IMR-90 (cell line): ENCODE results near the gene SLC52A1. TPM values are rescaled to one million over a fixed set of nuclear protein-coding genes. Genes with fewer than 3 reads are reported as not detected.
A peak's percentile ranks its signal among the peaks of the same experiment; 100 is the strongest.

Experiments
- ATAC-seq: fragments of 200-7000 bp; cut with Tn5 transposase; 2 replicates; pipeline ENCODE4 v1.9.1; 2020; ENCODE audit warnings: low read depth, mild to moderate bottlenecking, moderate library complexity
- BruUV-seq: library from RNA; stranded (reverse); fragments of 400-500 nt; replicated peaks from 2 replicates; lab custom pipeline; 2021; lab: Mats Ljungman, UMichigan
- CTCF ChIA-PET: fragments of 300-600 bp; formaldehyde crosslinking; extraction: SDS; loops from one replicate; lab custom pipeline; 2021; ENCODE audit warnings: antibody characterized with exemption; lab: Yijun Ruan, JAX
- POLR2A ChIA-PET: fragments of 300-600 bp; sonication (Branson Sonifier 250); formaldehyde crosslinking; loops from one replicate; lab custom pipeline; 2022; ENCODE audit warnings: antibody characterized with exemption; ENCODE audit not compliant: unreplicated experiment; lab: Charles Lee
- DNase-seq: peaks from one replicate; pipeline ENCODE4 v3.0.0; 2013
- H2AFZ ChIP-seq: replicated peaks from 2 replicates; pipeline ENCODE3; 2013; ENCODE audit warnings: low read length, mild to moderate bottlenecking; ENCODE audit not compliant: poor library complexity
- H2AK5ac ChIP-seq: 2 replicates; pipeline ENCODE4 v1.6.1; 2013; ENCODE audit warnings: low read depth, low read length, inconsistent platforms
- H2AK9ac ChIP-seq: replicated peaks from 2 replicates; pipeline ENCODE3; 2013; ENCODE audit warnings: mild to moderate bottlenecking, low read depth, low read length, moderate library complexity; ENCODE audit not compliant: poor library complexity
- H2BK120ac ChIP-seq: 2 replicates; pipeline ENCODE4 v1.6.1; 2013; ENCODE audit warnings: low read depth, low read length, inconsistent platforms
- H2BK15ac ChIP-seq: 3 replicates; pipeline ENCODE4 v1.6.1; 2013; ENCODE audit warnings: low read depth, low read length, inconsistent platforms
- H2BK20ac ChIP-seq: 2 replicates; pipeline ENCODE4 v1.6.1; 2013; ENCODE audit warnings: low read depth, mild to moderate bottlenecking, inconsistent platforms, low read length, moderate library complexity
- H2BK5ac ChIP-seq: 2 replicates; pipeline ENCODE4 v1.6.1; 2013; ENCODE audit warnings: mild to moderate bottlenecking, low read depth, low read length, inconsistent platforms; ENCODE audit not compliant: poor library complexity, severe bottlenecking
- H3K14ac ChIP-seq: replicated peaks from 2 replicates; pipeline ENCODE4 v1.6.1; 2013; ENCODE audit warnings: low read depth, low read length, inconsistent platforms
- H3K18ac ChIP-seq: 2 replicates; pipeline ENCODE4 v1.6.1; 2013; ENCODE audit warnings: low read depth, low read length, control low read depth
- H3K23ac ChIP-seq: 2 replicates; pipeline ENCODE4 v1.6.1; 2013; ENCODE audit warnings: low read depth, low read length, inconsistent platforms
- H3K27ac ChIP-seq: 2 replicates; pipeline ENCODE4 v1.5.1; 2013; ENCODE audit warnings: mild to moderate bottlenecking, control low read depth, low read length; ENCODE audit not compliant: insufficient read depth
- H3K27me3 ChIP-seq: 2 replicates; pipeline ENCODE4 v1.6.1; 2013; ENCODE audit warnings: low read length; ENCODE audit not compliant: control insufficient read depth, insufficient read depth
- H3K36me3 ChIP-seq: 2 replicates; pipeline ENCODE4 v1.6.1; 2013; ENCODE audit warnings: low read length, mixed read lengths; ENCODE audit not compliant: control insufficient read depth, insufficient read depth
- H3K4ac ChIP-seq: 2 replicates; pipeline ENCODE4 v1.6.1; 2013; ENCODE audit warnings: low read depth, low read length, inconsistent platforms
- H3K4me1 ChIP-seq: 2 replicates; pipeline ENCODE4 v1.6.1; 2013; ENCODE audit warnings: low read length, mixed read lengths; ENCODE audit not compliant: control insufficient read depth, insufficient read depth
- H3K4me2 ChIP-seq: 2 replicates; pipeline ENCODE4 v1.6.1; 2013; ENCODE audit warnings: low read depth, mild to moderate bottlenecking, control low read depth, low read length, moderate library complexity
- H3K4me3 ChIP-seq: 2 replicates; pipeline ENCODE4 v1.5.1; 2013; ENCODE audit warnings: low read depth, mild to moderate bottlenecking, control low read depth, low read length, moderate library complexity; ENCODE audit not compliant: insufficient read depth
- H3K56ac ChIP-seq: 2 replicates; pipeline ENCODE4 v1.6.1; 2013; ENCODE audit warnings: low read length, inconsistent platforms; ENCODE audit not compliant: insufficient read depth; ENCODE audit errors: extremely low read depth
- H3K79me1 ChIP-seq, 2 experiments: 2 replicates each; pipeline ENCODE4 v1.6.1; 2013; ENCODE audit warnings: low read length in 2 of 2, inconsistent platforms in 1 of 2, low read depth in 1 of 2
- H3K9ac ChIP-seq: 2 replicates; pipeline ENCODE4 v1.6.1; 2013; ENCODE audit warnings: low read depth, low read length, control low read depth
- H3K9me1 ChIP-seq: 2 replicates; pipeline ENCODE4 v1.6.1; 2013; ENCODE audit warnings: low read length, inconsistent platforms; ENCODE audit not compliant: insufficient read depth
- H3K9me3 ChIP-seq: 2 replicates; pipeline ENCODE4 v1.6.1; 2013; ENCODE audit warnings: low read length; ENCODE audit not compliant: control insufficient read depth, insufficient read depth
- H4K20me1 ChIP-seq: 2 replicates; pipeline ENCODE4 v1.6.1; 2013; ENCODE audit warnings: low read length, inconsistent platforms; ENCODE audit not compliant: insufficient read depth
- H4K5ac ChIP-seq: 2 replicates; pipeline ENCODE4 v1.6.1; 2013; ENCODE audit warnings: mild to moderate bottlenecking, low read depth, low read length, control low read depth
- H4K8ac ChIP-seq, 2 experiments: 2 replicates each; pipeline ENCODE4 v1.6.1; 2013; ENCODE audit warnings: low read depth in 2 of 2, low read length in 2 of 2, control low read depth in 1 of 2, inconsistent platforms in 1 of 2
- H4K91ac ChIP-seq: 2 replicates; pipeline ENCODE4 v1.6.1; 2013; ENCODE audit warnings: low read depth, low read length, inconsistent platforms; ENCODE audit not compliant: insufficient read depth
- BHLHE40 ChIP-seq: fragments of 150-350 bp; IDR thresholded peaks from 2 replicates; pipeline ENCODE4 v1.6.1; 2016; ENCODE audit warnings: mild to moderate bottlenecking, low read depth, low read length
- FOS ChIP-seq: fragments of 150-350 bp; IDR thresholded peaks from 2 replicates; pipeline ENCODE4 v1.6.1; 2016; ENCODE audit warnings: low read depth, low read length
- MXI1 ChIP-seq: IDR thresholded peaks from 2 replicates; pipeline ENCODE4 v1.6.1; 2012; ENCODE audit warnings: low read depth, mild to moderate bottlenecking, low read length, moderate library complexity, borderline replicate concordance
- RAD21 ChIP-seq: IDR thresholded peaks from 2 replicates; pipeline ENCODE4 v1.6.1; 2012; ENCODE audit warnings: low read length, improper control_type of control experiment
- SMC3 ChIP-seq: fragments of 150-350 bp; IDR thresholded peaks from 2 replicates; pipeline ENCODE4 v1.6.1; 2016; ENCODE audit warnings: low read depth, mild to moderate bottlenecking, antibody characterized with exemption, low read length, moderate library complexity
- WGBS, 2 experiments: methylation state at CpG; one replicate each; pipeline versions ENCODE4 v1.1.5 to v1.1.7; 2013; ENCODE audit warnings: missing lambda C conversion rate in 2 of 2; ENCODE audit not compliant: insufficient read length in 1 of 2; ENCODE audit errors: extremely low coverage in 2 of 2; 5-methylcytosine and 5-hydroxymethylcytosine counted together
- dilution Hi-C: fragments of 300-500 bp; cut with HindIII; formaldehyde crosslinking; loops from one replicate; pipeline ENCODE4 v1.14.3; 2018; ENCODE audit warnings: low sequenced_read_pairs; ENCODE audit not compliant: unreplicated experiment
- in situ Hi-C: fragments of 300-500 bp; cut with MboI; formaldehyde crosslinking; loops from 3 replicates; pipeline ENCODE4 v1.14.3; 2019; ENCODE audit warnings: low sequenced_read_pairs, inconsistent platforms, mixed read lengths
- intact Hi-C: fragments of 100-400 bp; cut with micrococcal nuclease; formaldehyde crosslinking; loops from 2 replicates; pipeline ENCODE4 v1.10.0; 2022
- polyA plus RNA-seq, 3 experiments: library from polyadenylated mRNA; depleted of rRNA; stranded (reverse); fragments of >200 nt; gene quantifications; 2 replicates each; pipeline ENCODE4 v1.2.3, GENCODE V29; 2012; ENCODE audit warnings: low replicate concordance in 1 of 3
- total RNA-seq: library from RNA; depleted of rRNA; stranded (reverse); fragments of >200 nt; gene quantifications from 2 replicates; pipeline ENCODE4 v1.2.3, GENCODE V29; 2012; rRNA removed

The SLC52A1 gene
- total and polyA plus RNA-seq, 2 of the 4 experiments (the other 2 are of a cell fraction), result not detected

DNA sequence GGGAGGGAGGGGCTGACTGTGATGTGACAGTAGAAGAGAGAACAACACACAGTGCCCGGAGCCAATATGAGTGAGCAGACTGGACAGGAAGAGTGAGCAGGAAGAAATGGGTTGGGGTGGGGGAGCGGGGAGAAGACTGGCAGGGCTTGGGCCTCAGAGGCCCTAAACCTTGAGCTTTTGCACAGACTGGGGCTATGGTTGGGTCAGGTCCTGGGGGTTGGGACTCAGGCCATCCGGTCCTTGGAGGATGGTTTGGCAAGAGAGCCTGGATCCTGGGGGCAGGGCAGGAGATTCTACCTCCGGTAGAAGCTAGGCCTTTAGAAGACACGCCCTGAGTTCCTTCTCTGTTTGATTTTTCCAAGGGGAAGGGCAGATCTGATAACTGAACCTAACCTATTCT, 48.8 kb downstream of the SLC52A1 start:
- Histone ChIP-seq H3K4ac (peak overlapping the region; percentile 83), H3K36me3 (peaks cover 11% of the 10 kb centered on the region), H3K27ac (peak overlapping the region; percentile 58; the same call in 1 of the 2 replicates), H3K27me3 (no peaks in the 10 kb centered on the region), H2AK9ac (peak overlapping the region; percentile 100), H3K4me2 (peak overlapping the region; percentile 91), H4K91ac (peak overlapping the region; percentile 11), H2BK5ac (peak overlapping the region; percentile 84), H3K14ac (peak overlapping the region; percentile 81), H3K79me1 (peaks cover 17 to 54% of the 10 kb centered on the region in 2 experiments; a peak in 3 of 4 replicates), H3K56ac (peak overlapping the region; percentile 24; the same call in 1 of the 2 replicates), H3K23ac (peak overlapping the region; percentile 56; the same call in 1 of the 2 replicates), H3K18ac (no peak overlapping the region), H3K9ac (peak overlapping the region; percentile 82), H2BK15ac (no peak overlapping the region; the same call in 2 of the 3 replicates), H4K8ac (peak overlapping the region; percentile 93 to 97; a peak in 2 of 4 replicates), H2AK5ac (peak overlapping the region; percentile 90), H2AFZ (peak overlapping the region; percentile 99), H3K4me1 (peaks cover 7% of the 10 kb centered on the region), H4K20me1 (no peaks in the 10 kb centered on the region), H3K9me1 (peaks cover 21% of the 10 kb centered on the region), H2BK20ac (no peak overlapping the region), H4K5ac (peak overlapping the region; percentile 59), H3K4me3 (peak overlapping the region; percentile 72), H3K9me3 (no peaks in the 10 kb centered on the region), H2BK120ac (no peak overlapping the region)
- WGBS, 2 experiments, result 29% methylated on average over 1 of the region's 5 CpGs; no CpG with 5 or more reads in 1 of the 2 experiments
- DNase-seq (no peak), ATAC-seq (no peak)
- ChIA-PET CTCF (interaction anchor here (1.0 to 2.1 kb wide), 2 partner anchors 11 to 19 kb away, joined by 3 to 11 read pairs; partner anchors contain the start of genes INCA1, KIF1C and SPAG7), POLR2A (no interaction called here)
- in situ Hi-C loops, result no loop called here
- intact Hi-C loops, result loop anchor here (1.0 kb wide), 1 partner anchor 77 kb away; no protein-coding TSS in a partner anchor
- no TSS peak for BruUV-seq
- no peak for TF ChIP-seq BHLHE40
- no peak for TF ChIP-seq RAD21
- no peak for TF ChIP-seq FOS
- no peak for TF ChIP-seq MXI1
- TF ChIP-seq SMC3, result no peak
- dilution Hi-C loops, result no loop called here

Other genes with a start within 250 kb of the SLC52A1 start
- not detected in 2 replicates for gene VMO1, start 249.1 kb downstream of the SLC52A1 start, total RNA-seq
- 0.14 TPM in 1 of 2 replicates, not detected in the other for gene VMO1, start 249.1 kb downstream of the SLC52A1 start, polyA plus RNA-seq (2012; rRNA removed)
- not detected in 2 replicates for gene GLTPD2, start 246.5 kb downstream of the SLC52A1 start, total RNA-seq
- gene GLTPD2, start 246.5 kb downstream of the SLC52A1 start, polyA plus RNA-seq (2012; rRNA removed), result not detected in 2 replicates
- 217 and 244 TPM in 2 replicates for gene PSMB6, start 239.3 kb downstream of the SLC52A1 start, total RNA-seq
- gene PSMB6, start 239.3 kb downstream of the SLC52A1 start, polyA plus RNA-seq (2012; rRNA removed), result 254 and 291 TPM in 2 replicates
- 9.4 and 12.5 TPM in 2 replicates for gene PLD2, start 228.3 kb downstream of the SLC52A1 start, total RNA-seq
- 28.0 and 28.8 TPM in 2 replicates for gene PLD2, start 228.3 kb downstream of the SLC52A1 start, polyA plus RNA-seq (2012; rRNA removed)
- gene MINK1, start 202.1 kb downstream of the SLC52A1 start, total RNA-seq, result 12.2 and 12.8 TPM in 2 replicates
- 40.9 and 41.3 TPM in 2 replicates for gene MINK1, start 202.1 kb downstream of the SLC52A1 start, polyA plus RNA-seq (2012; rRNA removed)
- gene C17orf107, start 135.9 kb downstream of the SLC52A1 start, total RNA-seq, result 0.54 and 0.56 TPM in 2 replicates
- 0.82 and 1.3 TPM in 2 replicates for gene C17orf107, start 135.9 kb downstream of the SLC52A1 start, polyA plus RNA-seq (2012; rRNA removed)
- gene CHRNE, start 132.3 kb downstream of the SLC52A1 start, total RNA-seq, result under 0.01 TPM in 2 replicates
- 0.21 and 0.24 TPM in 2 replicates for gene CHRNE, start 132.3 kb downstream of the SLC52A1 start, polyA plus RNA-seq (2012; rRNA removed)
- gene GP1BA, start 103.1 kb downstream of the SLC52A1 start, total RNA-seq, result not detected in 2 replicates
- not detected in 2 replicates for gene GP1BA, start 103.1 kb downstream of the SLC52A1 start, polyA plus RNA-seq (2012; rRNA removed)
- 30.8 and 35.0 TPM in 2 replicates for gene SLC25A11, start 95.4 kb downstream of the SLC52A1 start, total RNA-seq
- gene SLC25A11, start 95.4 kb downstream of the SLC52A1 start, polyA plus RNA-seq (2012; rRNA removed), result 62.2 and 68.2 TPM in 2 replicates
- 13.1 and 13.3 TPM in 2 replicates for gene RNF167, start 95.2 kb downstream of the SLC52A1 start, total RNA-seq
- gene RNF167, start 95.2 kb downstream of the SLC52A1 start, polyA plus RNA-seq (2012; rRNA removed), result 79.5 and 83.6 TPM in 2 replicates
- gene PFN1, start 86.9 kb downstream of the SLC52A1 start, total RNA-seq, result 348 and 432 TPM in 2 replicates
- gene PFN1, start 86.9 kb downstream of the SLC52A1 start, polyA plus RNA-seq (2012; rRNA removed), result 1,671 and 2,152 TPM in 2 replicates
- gene ENO3, start 84.3 kb downstream of the SLC52A1 start, total RNA-seq, result 1.4 TPM in 2 replicates
- gene ENO3, start 84.3 kb downstream of the SLC52A1 start, polyA plus RNA-seq (2012; rRNA removed), result 4.2 and 5.1 TPM in 2 replicates
- gene SPAG7, start 67.6 kb downstream of the SLC52A1 start, total RNA-seq, result 50.2 and 52.2 TPM in 2 replicates
- 108 and 115 TPM in 2 replicates for gene SPAG7, start 67.6 kb downstream of the SLC52A1 start, polyA plus RNA-seq (2012; rRNA removed)
- 1.4 TPM in 2 replicates for gene CAMTA2, start 47.8 kb downstream of the SLC52A1 start, total RNA-seq
- 54.7 and 59.7 TPM in 2 replicates for gene CAMTA2, start 47.8 kb downstream of the SLC52A1 start, polyA plus RNA-seq (2012; rRNA removed)
- gene INCA1, start 37.9 kb downstream of the SLC52A1 start, total RNA-seq, result under 0.01 and 0.18 TPM in 2 replicates
- 0.51 and 0.92 TPM in 2 replicates for gene INCA1, start 37.9 kb downstream of the SLC52A1 start, polyA plus RNA-seq (2012; rRNA removed)
- 27.4 and 28.6 TPM in 2 replicates for gene KIF1C, start 37.5 kb downstream of the SLC52A1 start, total RNA-seq
- gene KIF1C, start 37.5 kb downstream of the SLC52A1 start, polyA plus RNA-seq (2012; rRNA removed), result 28.7 and 31.6 TPM in 2 replicates
- 0.54 and 0.83 TPM in 2 replicates for gene ZFP3, start 43.0 kb upstream of the SLC52A1 start, total RNA-seq
- gene ZFP3, start 43.0 kb upstream of the SLC52A1 start, polyA plus RNA-seq (2012; rRNA removed), result 0.60 and 0.75 TPM in 2 replicates
- 6.4 and 6.5 TPM in 2 replicates for gene ZNF232, start 76.5 kb upstream of the SLC52A1 start, total RNA-seq
- 3.2 and 4.0 TPM in 2 replicates for gene ZNF232, start 76.5 kb upstream of the SLC52A1 start, polyA plus RNA-seq (2012; rRNA removed)
- not detected in 2 replicates for gene USP6, start 80.6 kb upstream of the SLC52A1 start, total RNA-seq
- gene USP6, start 80.6 kb upstream of the SLC52A1 start, polyA plus RNA-seq (2012; rRNA removed), result 0.01 and 0.02 TPM in 2 replicates
- gene ZNF594, start 156.4 kb upstream of the SLC52A1 start, total RNA-seq, result 7.2 and 8.1 TPM in 2 replicates
- gene ZNF594, start 156.4 kb upstream of the SLC52A1 start, polyA plus RNA-seq (2012; rRNA removed), result 2.0 and 2.5 TPM in 2 replicates
- not detected in 2 replicates for gene SCIMP, start 199.4 kb upstream of the SLC52A1 start, total RNA-seq
- not detected in 2 replicates for gene SCIMP, start 199.4 kb upstream of the SLC52A1 start, polyA plus RNA-seq (2012; rRNA removed)
- 38.2 and 40.0 TPM in 2 replicates for gene RABEP1, start 246.9 kb upstream of the SLC52A1 start, total RNA-seq
- gene RABEP1, start 246.9 kb upstream of the SLC52A1 start, polyA plus RNA-seq (2012; rRNA removed), result 11.9 and 15.3 TPM in 2 replicates